Measurements from ENCODE around the gene HACD1.

The HACD1 gene

GRCh38 chr10:17617031-17617911, at the start of gene HACD1:
Gene HACD1 (minus strand): TSS chr10:17617374. CDS start chr10:17617339, 35 bp downstream.
- DNase-seq (ENCODE audit: low spot score), result peak; percentile 52

- DNase-seq (ENCODE audit: low spot score), result no peak
These were observed 48.6 kb upstream of the HACD1 start for GRCh38 chr10:17665747-17666146.

GRCh38 chr10:17663450-17663849, 46.3 kb upstream of the HACD1 start:
- no peak for DNase-seq (ENCODE audit: low spot score)

GRCh38 chr10:17662193-17663138, 45.3 kb upstream of the HACD1 start:
- no peak for DNase-seq (ENCODE audit: low spot score)

GRCh38 chr10:17661510-17661909, 44.3 kb upstream of the HACD1 start:
- DNase-seq (ENCODE audit: low spot score), result no peak

GRCh38 chr10:17660921-17661320, 43.7 kb upstream of the HACD1 start:
- no peak for DNase-seq (ENCODE audit: low spot score)

- DNase-seq (ENCODE audit: low spot score), result no peak
These were observed 42.2 kb upstream of the HACD1 start for GRCh38 chr10:17659365-17659764.

- no peak for DNase-seq (ENCODE audit: low spot score)
These were observed 39.9 kb upstream of the HACD1 start for GRCh38 chr10:17657103-17657500.

- peak; percentile 37 for DNase-seq (ENCODE audit: low spot score)
These were observed 38.5 kb upstream of the HACD1 start for GRCh38 chr10:17655567-17656146.

GRCh38 chr10:17655009-17655408, 37.8 kb upstream of the HACD1 start:
- no peak for DNase-seq (ENCODE audit: low spot score)

- no peak for DNase-seq (ENCODE audit: low spot score)
These were observed 35.4 kb upstream of the HACD1 start for GRCh38 chr10:17652585-17652984.

GRCh38 chr10:17651896-17652295, 34.7 kb upstream of the HACD1 start:
- no peak for DNase-seq (ENCODE audit: low spot score)

GRCh38 chr10:17650416-17650815, 33.2 kb upstream of the HACD1 start:
- no peak for DNase-seq (ENCODE audit: low spot score)

GRCh38 chr10:17649836-17650235, 32.7 kb upstream of the HACD1 start:
- no peak for DNase-seq (ENCODE audit: low spot score)

GRCh38 chr10:17649052-17649451, 31.9 kb upstream of the HACD1 start:
- no peak for DNase-seq (ENCODE audit: low spot score)

- DNase-seq (ENCODE audit: low spot score), result peak; percentile 48
These were observed 31.3 kb upstream of the HACD1 start for GRCh38 chr10:17648243-17649035.

- DNase-seq (ENCODE audit: low spot score), result no peak
These were observed 30.2 kb upstream of the HACD1 start for GRCh38 chr10:17647326-17647725.

GRCh38 chr10:17645621-17646345, 28.6 kb upstream of the HACD1 start:
- peak; percentile 71 for DNase-seq (ENCODE audit: low spot score)

- DNase-seq (ENCODE audit: low spot score), result no peak
These were observed 27.3 kb upstream of the HACD1 start for GRCh38 chr10:17644485-17644943.

GRCh38 chr10:17643755-17644484, 26.7 kb upstream of the HACD1 start, which contains the start of gene STAM:
Gene STAM (plus strand): TSS chr10:17644151. CDS start chr10:17644340, 189 bp downstream.
- DNase-seq (ENCODE audit: low spot score), result peak; percentile 93
